Inflammatory macrophage (primary cell): ENCODE data around the gene CDH23.

ENCODE experiments used
- DNase-seq, 2 donors: peaks; one replicate each; pipeline ENCODE4 v3.0.0-alpha.2; 2020 to 2022

Gene CDH23

GRCh38 chr10:71423901-71424300 is 27.2 kb downstream of the CDH23 start:
- DNase-seq, result no peak

- DNase-seq, result no peak
Observed at GRCh38 chr10:71424496-71425194, 27.9 kb downstream of the CDH23 start.

GRCh38 chr10:71426058-71426605 is 29.4 kb downstream of the CDH23 start:
- no peak for DNase-seq

- no peak for DNase-seq
Observed at GRCh38 chr10:71427246-71427645, 30.5 kb downstream of the CDH23 start.

- no peak for DNase-seq
Observed at GRCh38 chr10:71429304-71429703, 32.6 kb downstream of the CDH23 start.

GRCh38 chr10:71429929-71430328 is 33.2 kb downstream of the CDH23 start:
- DNase-seq, result no peak

GRCh38 chr10:71431239-71432100 is 34.8 kb downstream of the CDH23 start:
- no peak for DNase-seq

- DNase-seq, result no peak
Observed at GRCh38 chr10:71432101-71432905, 35.6 kb downstream of the CDH23 start.

- DNase-seq, result no peak
Observed at GRCh38 chr10:71432956-71433767, 36.4 kb downstream of the CDH23 start.

- DNase-seq, result no peak
Observed at GRCh38 chr10:71433768-71434744, 37.3 kb downstream of the CDH23 start.

- no peak for DNase-seq
Observed at GRCh38 chr10:71434760-71435394, 38.2 kb downstream of the CDH23 start.

GRCh38 chr10:71435571-71436267 is 39.0 kb downstream of the CDH23 start:
- no peak for DNase-seq

- no peak for DNase-seq
Observed at GRCh38 chr10:71436268-71437125, 39.8 kb downstream of the CDH23 start.

GRCh38 chr10:71437537-71438092 is 40.9 kb downstream of the CDH23 start:
- no peak for DNase-seq

GRCh38 chr10:71438761-71439160 is 42.0 kb downstream of the CDH23 start:
- DNase-seq, result no peak

GRCh38 chr10:71439670-71440425 is 43.1 kb downstream of the CDH23 start:
- no peak for DNase-seq

GRCh38 chr10:71440506-71441035 is 43.9 kb downstream of the CDH23 start:
- no peak for DNase-seq
